DOHH2 (cell line): ENCODE measurements around the gene OOSP4A.

Experiments used
- EZH2phosphoT487 ChIP-seq: fragments of 200-600 bp; sonication (generic); IDR thresholded peaks from 2 replicates; pipeline ENCODE4 v1.6.1; 2017; ENCODE audit warnings: borderline replicate concordance, mild to moderate bottlenecking, antibody characterized with exemption, low read length, moderate library complexity, mixed read lengths
- TF ChIP-seq, protein P1 (sequence below): fragments of 200-600 bp; sonication (generic); IDR thresholded peaks from one replicate; pipeline ENCODE4 v1.5.1; 2014; ENCODE audit warnings: antibody characterized with exemption, mild to moderate bottlenecking, low read depth, low read length; ENCODE audit not compliant: poor library complexity, severe bottlenecking

DNA sequence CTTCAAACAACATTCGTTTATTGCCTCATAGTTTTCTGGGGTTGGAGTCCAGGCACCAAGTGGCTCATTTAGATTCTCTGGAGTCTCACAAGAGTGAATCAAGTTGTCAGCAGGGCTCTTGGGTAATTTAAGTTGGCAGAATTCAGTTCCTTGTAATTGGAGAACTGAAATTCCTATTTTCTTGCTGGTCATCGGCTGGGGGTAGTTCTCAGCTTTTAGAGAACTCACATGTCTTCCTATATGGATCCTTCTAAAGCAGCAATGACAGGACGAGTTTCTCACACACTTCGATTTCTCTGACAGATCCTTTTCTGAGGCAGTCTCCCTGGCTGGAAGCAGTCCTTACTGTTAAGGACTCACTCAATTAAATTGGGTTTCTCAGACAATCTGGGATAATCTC, 35.9 kb downstream of the OOSP4A start:
- TF ChIP-seq, protein P1, sequence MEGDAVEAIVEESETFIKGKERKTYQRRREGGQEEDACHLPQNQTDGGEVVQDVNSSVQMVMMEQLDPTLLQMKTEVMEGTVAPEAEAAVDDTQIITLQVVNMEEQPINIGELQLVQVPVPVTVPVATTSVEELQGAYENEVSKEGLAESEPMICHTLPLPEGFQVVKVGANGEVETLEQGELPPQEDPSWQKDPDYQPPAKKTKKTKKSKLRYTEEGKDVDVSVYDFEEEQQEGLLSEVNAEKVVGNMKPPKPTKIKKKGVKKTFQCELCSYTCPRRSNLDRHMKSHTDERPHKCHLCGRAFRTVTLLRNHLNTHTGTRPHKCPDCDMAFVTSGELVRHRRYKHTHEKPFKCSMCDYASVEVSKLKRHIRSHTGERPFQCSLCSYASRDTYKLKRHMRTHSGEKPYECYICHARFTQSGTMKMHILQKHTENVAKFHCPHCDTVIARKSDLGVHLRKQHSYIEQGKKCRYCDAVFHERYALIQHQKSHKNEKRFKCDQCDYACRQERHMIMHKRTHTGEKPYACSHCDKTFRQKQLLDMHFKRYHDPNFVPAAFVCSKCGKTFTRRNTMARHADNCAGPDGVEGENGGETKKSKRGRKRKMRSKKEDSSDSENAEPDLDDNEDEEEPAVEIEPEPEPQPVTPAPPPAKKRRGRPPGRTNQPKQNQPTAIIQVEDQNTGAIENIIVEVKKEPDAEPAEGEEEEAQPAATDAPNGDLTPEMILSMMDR = no peak
- TF ChIP-seq EZH2phosphoT487 = no peak
